LNCaP clone FGC (cell line): Measurements from ENCODE around the gene TYRP1.

Source experiments
- DNase-seq: peaks from one replicate; pipeline ENCODE4 v3.0.0-alpha.2; 2011; ENCODE audit warnings: low read depth
- H3K4me3 ChIP-seq: 2 replicates; pipeline ENCODE4 v1.5.1; 2011; ENCODE audit warnings: mild to moderate bottlenecking, low read depth, low read length, control low read depth
- CTCF ChIP-seq: IDR thresholded peaks from 2 replicates; pipeline ENCODE4 v1.5.1; 2012; ENCODE audit warnings: mild to moderate bottlenecking; ENCODE audit not compliant: control insufficient read depth, insufficient read depth; ENCODE audit errors: extremely low read depth

Gene TYRP1

GRCh38 chr9:12657233-12657632 lies 36.0 kb upstream of the TYRP1 start:
- no peak overlapping the region for H3K4me3 ChIP-seq
- DNase-seq: no peak
- no peak for TF ChIP-seq CTCF

- no peak for TF ChIP-seq CTCF
Measured at GRCh38 chr9:12657998-12658397, 35.2 kb upstream of the TYRP1 start.

GRCh38 chr9:12658531-12659209 lies 34.5 kb upstream of the TYRP1 start:
- no peak for DNase-seq
- no peak for TF ChIP-seq CTCF
- H3K4me3 ChIP-seq: no peak overlapping the region

More at GRCh38 chr9:12657998-12658397, 35.2 kb upstream of the TYRP1 start:
- DNase-seq: no peak
- no peak overlapping the region for H3K4me3 ChIP-seq

- no peak for TF ChIP-seq CTCF
- H3K4me3 ChIP-seq: no peak overlapping the region
- no peak for DNase-seq
Measured at GRCh38 chr9:12659220-12659619, 34.0 kb upstream of the TYRP1 start.

GRCh38 chr9:12666813-12667212 lies 26.4 kb upstream of the TYRP1 start:
- DNase-seq: no peak
- H3K4me3 ChIP-seq: no peak overlapping the region
- no peak for TF ChIP-seq CTCF

- DNase-seq: no peak
- TF ChIP-seq CTCF: no peak
- H3K4me3 ChIP-seq: no peak overlapping the region
Measured at GRCh38 chr9:12667892-12668291, 25.3 kb upstream of the TYRP1 start.

- DNase-seq: no peak
- TF ChIP-seq CTCF: no peak
- no peak overlapping the region for H3K4me3 ChIP-seq
Measured at GRCh38 chr9:12670006-12670405, 23.2 kb upstream of the TYRP1 start.
